H1 (cell line): Measurements from ENCODE around the gene DOCK1. TPM values are rescaled to one million over a fixed set of nuclear protein-coding genes. Genes with fewer than 3 reads are reported as not detected.
"Not testable (repeated sequence)": the region's sequence is repeated elsewhere in the genome, so short reads cannot be mapped to it uniquely, and the experiment has no call there.

Source experiments
- CTCF ChIA-PET: fragments of 300-600 bp; sonication (Branson Sonifier 250); formaldehyde crosslinking; loops from one replicate; lab custom pipeline; 2021; ENCODE audit not compliant: partially characterized antibody; lab: Charles Lee
- POLR2A ChIA-PET: fragments of 300-600 bp; sonication (Branson Sonifier 250); formaldehyde crosslinking; loops from one replicate; lab custom pipeline; 2021; ENCODE audit warnings: inconsistent platforms; ENCODE audit not compliant: partially characterized antibody; lab: Charles Lee
- DNase-seq, 2 experiments: peaks; one replicate each; pipeline versions ENCODE4 v3.0.0 to v3.0.0-alpha.2; 2010 to 2022; ENCODE audit warnings: low spot score in 2 of 2, low read depth in 1 of 2, mixed read lengths in 1 of 2
- FAIRE-seq: peaks from 2 replicates; lab custom pipeline; 2011; peaks lifted over from hg19 to GRCh38; lab: Jason Lieb, UNC
- H2AFZ ChIP-seq: 2 replicates; pipeline ENCODE4 v1.8.1; 2012; ENCODE audit warnings: low read length, inconsistent platforms
- H2AK5ac ChIP-seq: 2 replicates; pipeline ENCODE4 v1.6.1; 2013; ENCODE audit warnings: low read depth, low read length
- H2BK120ac ChIP-seq: replicated peaks from 2 replicates; pipeline ENCODE3; 2013; ENCODE audit warnings: low read depth, low read length, inconsistent platforms
- H2BK12ac ChIP-seq: 2 replicates; pipeline ENCODE4 v1.6.1; 2013; ENCODE audit warnings: low read depth, low read length
- H2BK15ac ChIP-seq: 2 replicates; pipeline ENCODE4 v1.6.1; 2013; ENCODE audit warnings: low read length
- H2BK20ac ChIP-seq: 2 replicates; pipeline ENCODE4 v1.6.1; 2013; ENCODE audit warnings: low read length
- H2BK5ac ChIP-seq: 2 replicates; pipeline ENCODE4 v1.6.1; 2013; ENCODE audit warnings: low read depth, low read length
- H3K14ac ChIP-seq: 2 replicates; pipeline ENCODE4 v1.6.1; 2013; ENCODE audit warnings: inconsistent platforms; ENCODE audit not compliant: insufficient read length
- H3K18ac ChIP-seq: 2 replicates; pipeline ENCODE4 v1.6.1; 2013; ENCODE audit warnings: low read length; ENCODE audit errors: extremely low read depth
- H3K23ac ChIP-seq: 2 replicates; pipeline ENCODE4 v1.6.1; 2013; ENCODE audit warnings: inconsistent platforms; ENCODE audit not compliant: insufficient read length
- H3K23me2 ChIP-seq: 2 replicates; pipeline ENCODE4 v1.6.1; 2013; ENCODE audit warnings: low read depth, low read length
- H3K27ac ChIP-seq: 2 replicates; pipeline ENCODE4 v1.6.1; 2011; ENCODE audit warnings: low read depth, low read length, inconsistent platforms
- H3K27me3 ChIP-seq, 4 experiments: replicated peaks in 1 of 4; 1 replicate in 1 of 4; 2 replicates in 3 of 4; pipeline versions ENCODE4 v1.6.1 to v1.8.1; 2011 to 2013; ENCODE audit warnings: low read length in 3 of 4, mild to moderate bottlenecking in 3 of 4, inconsistent platforms in 2 of 4, mixed read lengths in 2 of 4, moderate library complexity in 1 of 4; ENCODE audit not compliant: control insufficient read depth in 3 of 4, insufficient read depth in 3 of 4; ENCODE audit errors: extremely low read depth in 1 of 4
- H3K36me3 ChIP-seq, 4 experiments: 2 replicates each; pipeline versions ENCODE4 v1.6.1 to v1.8.1; 2011 to 2013; ENCODE audit warnings: mild to moderate bottlenecking in 4 of 4, low read length in 3 of 4, moderate library complexity in 2 of 4, control low read depth in 1 of 4, inconsistent platforms in 1 of 4; ENCODE audit not compliant: insufficient read depth in 4 of 4, control insufficient read depth in 2 of 4
- H3K4ac ChIP-seq: replicated peaks from 2 replicates; pipeline ENCODE3; 2013; ENCODE audit warnings: low read length, low read depth, mixed read lengths, inconsistent platforms; ENCODE audit not compliant: insufficient read length
- H3K4me1 ChIP-seq, 4 experiments: replicated peaks in 1 of 4; 1 replicate in 1 of 4; 2 replicates in 3 of 4; pipeline versions ENCODE4 v1.6.1 to v1.8.1; 2011 to 2013; ENCODE audit warnings: low read length in 3 of 4, inconsistent platforms in 2 of 4, mixed read lengths in 1 of 4; ENCODE audit not compliant: insufficient read depth in 4 of 4, control insufficient read depth in 3 of 4
- H3K4me2 ChIP-seq, 2 experiments: 2 replicates each; pipeline versions ENCODE4 v1.6.1 to v1.8.1; 2011 to 2013; ENCODE audit warnings: low read depth in 2 of 2, low read length in 2 of 2, control low read depth in 1 of 2, inconsistent platforms in 1 of 2, mild to moderate bottlenecking in 1 of 2; ENCODE audit not compliant: insufficient read depth in 1 of 2
- H3K4me3 ChIP-seq, 4 experiments: fragments of 200-600, 300-600 bp in 1 of 4; sonication (generic), shearing (Covaris generic), sonication (Bioruptor Twin) in 1 of 4; 2 replicates each; pipeline versions ENCODE4 v1.5.1 to v1.8.1; 2011 to 2016; ENCODE audit warnings: low read length in 4 of 4, low read depth in 3 of 4, control low read depth in 2 of 4, inconsistent platforms in 2 of 4, mild to moderate bottlenecking in 2 of 4, mixed read lengths in 1 of 4, moderate library complexity in 1 of 4; ENCODE audit not compliant: insufficient read depth in 2 of 4; ENCODE audit errors: extremely low read depth in 1 of 4
- H3K56ac ChIP-seq: replicated peaks from 2 replicates; pipeline ENCODE3; 2013; ENCODE audit warnings: low read depth, mild to moderate bottlenecking, mixed read lengths, low read length, inconsistent platforms; ENCODE audit not compliant: insufficient read length
- H3K79me1 ChIP-seq: 2 replicates; pipeline ENCODE4 v1.6.1; 2013; ENCODE audit warnings: low read depth, low read length, control low read depth
- H3K79me2 ChIP-seq, 2 experiments: 2 replicates each; pipeline versions ENCODE4 v1.6.1 to v1.8.1; 2012 to 2013; ENCODE audit warnings: low read length in 2 of 2, mild to moderate bottlenecking in 2 of 2, inconsistent platforms in 1 of 2; ENCODE audit not compliant: insufficient read depth in 2 of 2, control insufficient read depth in 1 of 2
- H3K9ac ChIP-seq, 4 experiments: replicated peaks in 1 of 4; 1 replicate in 1 of 4; 2 replicates in 3 of 4; pipeline versions ENCODE4 v1.6.1 to v1.8.1; 2011 to 2013; ENCODE audit warnings: low read depth in 3 of 4, low read length in 3 of 4, control low read depth in 2 of 4, mild to moderate bottlenecking in 2 of 4, moderate library complexity in 2 of 4, inconsistent platforms in 1 of 4; ENCODE audit errors: extremely low read depth in 1 of 4
- H3K9me3 ChIP-seq, 2 experiments: 2 replicates each; pipeline versions ENCODE4 v1.6.1 to v1.8.1; 2012 to 2013; ENCODE audit warnings: mild to moderate bottlenecking in 2 of 2, moderate library complexity in 2 of 2, control low read depth in 1 of 2, inconsistent platforms in 1 of 2, low read depth in 1 of 2, low read length in 1 of 2, mixed read lengths in 1 of 2; ENCODE audit not compliant: insufficient read depth in 2 of 2
- H4K20me1 ChIP-seq, 2 experiments: replicated peaks in 1 of 2; 2 replicates each; pipeline versions ENCODE3 to v1.8.1; 2011 to 2013; ENCODE audit warnings: inconsistent platforms in 2 of 2, low read length in 2 of 2, mild to moderate bottlenecking in 1 of 2; ENCODE audit not compliant: insufficient read depth in 2 of 2, control insufficient read depth in 1 of 2
- H4K5ac ChIP-seq: 2 replicates; pipeline ENCODE4 v1.6.1; 2013; ENCODE audit warnings: low read length, low read depth, mixed read lengths, inconsistent platforms; ENCODE audit not compliant: insufficient read length
- H4K8ac ChIP-seq: 2 replicates; pipeline ENCODE4 v1.8.0; 2013; ENCODE audit warnings: mild to moderate bottlenecking, moderate library complexity, low read length, inconsistent platforms; ENCODE audit not compliant: insufficient read depth; ENCODE audit errors: extremely low read depth
- H4K91ac ChIP-seq: replicated peaks from 2 replicates; pipeline ENCODE3; 2013; ENCODE audit warnings: low read length, mixed read lengths, inconsistent platforms; ENCODE audit not compliant: insufficient read length
- WGBS, 2 experiments: shearing (Covaris generic) in 1 of 2; methylation state at CpG; one replicate each; pipeline versions ENCODE4 v1.1.6 to v1.1.7; 2013 to 2015; ENCODE audit warnings: low lambda C conversion rate in 2 of 2, mixed read lengths in 2 of 2, inconsistent platforms in 1 of 2, low coverage in 1 of 2, missing lambda C conversion rate in 1 of 2; ENCODE audit not compliant: insufficient replicate concordance in 2 of 2, insufficient coverage in 1 of 2, insufficient read length in 1 of 2; ENCODE audit errors: extremely low coverage in 1 of 2, missing lambda C conversion rate in 1 of 2; 5-methylcytosine and 5-hydroxymethylcytosine counted together
- polyA plus RNA-seq, 7 experiments: library from polyadenylated mRNA; depleted of rRNA in 3 of 7; stranded (reverse) in 5 of 7; unstranded in 2 of 7; fragments of >200 nt in 5 of 7; fragments of 200-250 nt in 2 of 7; gene quantifications; 1 replicate in 5 of 7; 2 replicates in 1 of 7; 4 replicates in 1 of 7; pipeline versions ENCODE4 v1.2.1 to v1.2.3, GENCODE V29; 2011 to 2013; ENCODE audit warnings: missing spikeins in 2 of 7, mixed read lengths in 2 of 7
- total RNA-seq: library from RNA; stranded (reverse); fragmentation: NEBNext Ultra II Directional; extraction: Animal tissue kit (Norgen Biotek cat#: 25700); gene quantifications from 2 replicates; pipeline ENCODE4 v1.2.1, GENCODE V29; 2021

The DOCK1 gene
- total and polyA plus RNA-seq, 2 of the 8 experiments (the other 6 are each of a cell fraction or from before 2014, with no cell fraction given) = 11.6 to 53.0 TPM

GRCh38 chr10:126888436-126888835 lies 16.8 kb upstream of the DOCK1 start:
- H3K18ac ChIP-seq, H2AK5ac ChIP-seq, H3K4me3 ChIP-seq, POLR2A ChIA-PET, H4K8ac ChIP-seq, H3K4me2 ChIP-seq, H2BK12ac ChIP-seq, H3K79me2 ChIP-seq, H3K9me3 ChIP-seq, H2BK120ac ChIP-seq, H3K27ac ChIP-seq, H3K4ac ChIP-seq, H3K14ac ChIP-seq, H2BK5ac ChIP-seq, H3K4me1 ChIP-seq, H3K23me2 ChIP-seq, H3K27me3 ChIP-seq, H4K91ac ChIP-seq, H2BK20ac ChIP-seq, H3K23ac ChIP-seq, H2BK15ac ChIP-seq, H4K20me1 ChIP-seq, CTCF ChIA-PET, DNase-seq, H2AFZ ChIP-seq, H3K9ac ChIP-seq, H4K5ac ChIP-seq, H3K79me1 ChIP-seq, FAIRE-seq, H3K56ac ChIP-seq, H3K36me3 ChIP-seq: not testable (repeated sequence)
- WGBS, 2 experiments = 80% methylated on average over 1 of the region's 1 CpG; no CpG with 5 or more reads in 1 of the 2 experiments
